Measurements from ENCODE around the gene PEAK3.
A peak's percentile ranks its signal among the peaks of the same experiment; 100 is the strongest.

- TF ChIP-seq CTCF (IDR thresholded peaks at IDR 0.05) (peak in 3 of 4 experiments; percentile 33 to 64 (median 49)), POLR2A (IDR thresholded peaks at IDR 0.05) (no peak), POLR2AphosphoS5 (IDR thresholded peaks at IDR 0.05) (no peak)
These were observed 33.9 kb upstream of the PEAK3 start for GRCh38 chr19:2315818-2316353.
